Liver (tissue), 9 donors: ENCODE data around the gene PACS1. TPM values are rescaled to one million over a fixed set of nuclear protein-coding genes. Genes with fewer than 3 reads are reported as not detected.

Source experiments
- DNase-seq: peaks from one replicate; pipeline ENCODE4 v3.0.0-alpha.2; 2017; ENCODE audit warnings: low spot score
- H3K27ac ChIP-seq, 2 donors: one replicate each; pipeline ENCODE4 v1.7.0; 2013; ENCODE audit warnings: inconsistent platforms in 2 of 2, low read length in 2 of 2, control low read depth in 1 of 2, low read depth in 1 of 2, mild to moderate bottlenecking in 1 of 2
- H3K27me3 ChIP-seq, 4 donors: one replicate each; pipeline versions ENCODE4 v1.6.1 to v1.7.0; 2013; ENCODE audit warnings: low read length in 3 of 4, inconsistent platforms in 1 of 4, mild to moderate bottlenecking in 1 of 4, moderate library complexity in 1 of 4; ENCODE audit not compliant: control insufficient read depth in 4 of 4, insufficient read depth in 4 of 4
- H3K36me3 ChIP-seq, 4 donors: one replicate each; pipeline versions ENCODE4 v1.6.1 to v1.7.0; 2013; ENCODE audit warnings: low read length in 3 of 4, mild to moderate bottlenecking in 3 of 4, low read depth in 1 of 4, moderate library complexity in 1 of 4; ENCODE audit not compliant: control insufficient read depth in 4 of 4, insufficient read depth in 3 of 4
- H3K4me1 ChIP-seq, 4 donors: one replicate each; pipeline versions ENCODE4 v1.6.1 to v1.7.0; 2013; ENCODE audit warnings: low read length in 3 of 4, mild to moderate bottlenecking in 3 of 4, moderate library complexity in 1 of 4; ENCODE audit not compliant: control insufficient read depth in 4 of 4, insufficient read depth in 4 of 4
- H3K4me3 ChIP-seq, 3 donors: one replicate each; pipeline versions ENCODE4 v1.6.1 to v1.7.0; 2013; ENCODE audit warnings: low read length in 3 of 3, control low read depth in 1 of 3, low read depth in 1 of 3, mild to moderate bottlenecking in 1 of 3
- H3K9ac ChIP-seq, 2 donors: one replicate each; pipeline ENCODE4 v1.7.0; 2013; ENCODE audit warnings: low read length in 2 of 2, mild to moderate bottlenecking in 2 of 2, moderate library complexity in 2 of 2, control low read depth in 1 of 2, low read depth in 1 of 2
- H3K9me3 ChIP-seq, 4 donors: one replicate each; pipeline versions ENCODE4 v1.6.1 to v1.7.0; 2013; ENCODE audit warnings: low read length in 3 of 4; ENCODE audit not compliant: control insufficient read depth in 4 of 4
- CTCF ChIP-seq: fragments of 150-350 bp; IDR thresholded peaks from 2 replicates; pipeline ENCODE4 v1.5.1; 2017; ENCODE audit warnings: improper control_type of control experiment, low read depth, low read length; ENCODE audit not compliant: missing input control
- EGR1 ChIP-seq, 2 donors: IDR thresholded peaks; 2 replicates each; pipeline ENCODE4 v1.6.1; 2016 to 2018; ENCODE audit warnings: antibody characterized with exemption in 2 of 2, low read depth in 2 of 2
- FOXA2 ChIP-seq: IDR thresholded peaks from 2 replicates; pipeline ENCODE4 v1.6.1; 2016; ENCODE audit warnings: antibody characterized with exemption
- GABPA ChIP-seq, 2 donors: IDR thresholded peaks in 1 of 2; conservative IDR thresholded peaks in 1 of 2; 2 replicates each; pipeline ENCODE4 v1.6.1; 2016; ENCODE audit warnings: antibody characterized with exemption in 2 of 2, mild to moderate bottlenecking in 1 of 2, moderate library complexity in 1 of 2
- JUND ChIP-seq, 2 donors: IDR thresholded peaks; 2 replicates each; pipeline ENCODE4 v1.6.1; 2016; ENCODE audit warnings: antibody characterized with exemption in 2 of 2
- RAD21 ChIP-seq, 2 donors: IDR thresholded peaks; 2 replicates each; pipeline ENCODE4 v1.6.1; 2016; ENCODE audit warnings: antibody characterized with exemption in 2 of 2, mild to moderate bottlenecking in 2 of 2
- TAF1 ChIP-seq: conservative IDR thresholded peaks from 2 replicates; pipeline ENCODE4 v1.6.1; 2016; ENCODE audit warnings: antibody characterized with exemption, mild to moderate bottlenecking
- YY1 ChIP-seq: IDR thresholded peaks from 2 replicates; pipeline ENCODE4 v1.6.1; 2016; ENCODE audit warnings: antibody characterized with exemption, mild to moderate bottlenecking
- ZBTB33 ChIP-seq: IDR thresholded peaks from 2 replicates; pipeline ENCODE4 v1.6.1; 2016; ENCODE audit warnings: antibody characterized with exemption
- WGBS: extraction: QIAGEN DNeasy Blood & Tissue Kit; methylation state at CpG from one replicate; pipeline ENCODE4 v1.1.7; 2013; 5-methylcytosine and 5-hydroxymethylcytosine counted together
- polyA plus RNA-seq, 2 donors: library from polyadenylated mRNA; stranded (reverse) in 1 of 2; unstranded in 1 of 2; fragments of 200-250 nt in 1 of 2; fragments of >200 nt in 1 of 2; fragmentation: Nextera tagmentation in 1 of 2; extraction: Ambion mirVana in 1 of 2; gene quantifications; one replicate each; pipeline versions ENCODE4 v1.2.1 to v1.2.3, GENCODE V29; 2013 to 2015
- total RNA-seq, 2 donors: library from RNA; depleted of rRNA; stranded (reverse); fragments of >200 nt; gene quantifications; one replicate each; pipeline ENCODE4 v1.2.3, GENCODE V29; 2014
- TF ChIP-seq, protein P1 (sequence below): IDR thresholded peaks from 2 replicates; pipeline ENCODE4 v1.6.1; 2016; ENCODE audit warnings: antibody characterized with exemption, mild to moderate bottlenecking
- donor health status: healthy.
- donor health status: healthy.
- donor health status: healthy.
- donor health status: healthy.
- donor health status: healthy.

The PACS1 gene
- total and polyA plus RNA-seq, 4 donors: 2.7 to 9.1 (median 7.3) TPM

DNA sequence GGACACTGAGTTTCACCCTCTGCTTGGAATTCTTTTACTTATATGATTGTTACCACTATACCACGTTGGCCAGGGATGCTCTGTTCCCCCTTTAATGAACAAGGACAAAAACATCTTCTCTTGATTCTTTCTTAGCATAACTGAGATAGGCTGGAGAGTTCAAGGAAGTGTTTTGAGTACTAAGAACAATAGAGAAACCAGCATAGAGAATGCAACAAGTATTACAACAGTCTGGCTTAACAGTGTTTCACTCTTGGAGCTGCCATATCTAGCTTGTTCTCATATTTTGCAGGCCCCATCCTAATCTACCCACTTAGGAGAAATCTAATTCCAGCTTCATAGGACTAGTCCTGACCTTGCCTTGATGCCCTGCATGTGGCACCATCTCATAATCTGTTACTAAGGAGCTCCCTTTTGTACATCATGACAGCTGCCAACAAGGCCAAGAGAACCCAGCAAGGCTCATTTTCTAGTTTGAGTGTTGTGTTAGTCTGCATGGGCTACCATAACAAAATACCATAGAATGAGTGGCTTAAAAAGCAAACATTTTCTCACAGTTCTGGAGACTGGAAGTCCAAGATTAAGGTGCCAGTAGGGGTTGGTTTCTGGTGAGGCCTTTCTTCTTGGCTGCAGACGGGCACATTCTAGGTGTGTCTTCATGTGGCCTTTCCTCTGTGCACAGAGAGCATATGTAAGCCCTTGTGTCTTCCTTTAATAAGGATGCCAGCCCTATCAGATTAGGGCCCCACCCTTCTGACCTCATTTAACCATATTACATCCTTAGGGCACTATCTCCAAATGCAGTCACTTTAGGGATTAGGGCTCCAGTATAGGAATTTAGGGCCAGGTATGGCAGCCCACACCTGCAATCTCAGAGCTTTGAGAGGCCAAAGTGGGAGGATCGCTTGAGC is 37.8 kb downstream of the PACS1 start:
- H3K36me3 ChIP-seq: no peaks in the 10 kb centered on the region
- no peak overlapping the region for H3K4me3 ChIP-seq
- H3K9ac ChIP-seq: no peak overlapping the region
- no peak for TF ChIP-seq RAD21 (IDR thresholded peaks at IDR 0.05)
- WGBS: 92% methylated on average over 3 of the region's 3 CpGs
- H3K27ac ChIP-seq: no peak overlapping the region
- H3K9me3 ChIP-seq: no peaks in the 10 kb centered on the region
- H3K27me3 ChIP-seq: no peaks in the 10 kb centered on the region
- H3K4me1 ChIP-seq: peaks cover 0 to 5% (median 2%) of the 10 kb centered on the region in 4 donors
- no peak for DNase-seq

GRCh38 chr11:66109294-66109693 is 39.2 kb downstream of the PACS1 start:
- WGBS: 94% methylated on average over 2 of the region's 2 CpGs
- H3K36me3 ChIP-seq: no peaks in the 10 kb centered on the region
- H3K27me3 ChIP-seq: no peaks in the 10 kb centered on the region
- no peak overlapping the region for H3K4me3 ChIP-seq
- no peaks in the 10 kb centered on the region for H3K9me3 ChIP-seq
- DNase-seq: no peak
- H3K27ac ChIP-seq: no peak overlapping the region
- peaks cover 0 to 5% (median 2%) of the 10 kb centered on the region in 4 donors for H3K4me1 ChIP-seq
- TF ChIP-seq YY1 (no peak), JUND (IDR thresholded peaks at IDR 0.05) (no peak), EGR1 (IDR thresholded peaks at IDR 0.05; ENCODE audit: low read depth in 2 of 2) (no peak), TAF1 (no peak), GABPA (IDR thresholded peaks at IDR 0.05 in 1 of 2, conservative IDR thresholded peaks at IDR 0.05 in 1 of 2) (no peak), ZBTB33 (no peak), FOXA2 (no peak), CTCF (no peak)
- TF ChIP-seq, protein P1, sequence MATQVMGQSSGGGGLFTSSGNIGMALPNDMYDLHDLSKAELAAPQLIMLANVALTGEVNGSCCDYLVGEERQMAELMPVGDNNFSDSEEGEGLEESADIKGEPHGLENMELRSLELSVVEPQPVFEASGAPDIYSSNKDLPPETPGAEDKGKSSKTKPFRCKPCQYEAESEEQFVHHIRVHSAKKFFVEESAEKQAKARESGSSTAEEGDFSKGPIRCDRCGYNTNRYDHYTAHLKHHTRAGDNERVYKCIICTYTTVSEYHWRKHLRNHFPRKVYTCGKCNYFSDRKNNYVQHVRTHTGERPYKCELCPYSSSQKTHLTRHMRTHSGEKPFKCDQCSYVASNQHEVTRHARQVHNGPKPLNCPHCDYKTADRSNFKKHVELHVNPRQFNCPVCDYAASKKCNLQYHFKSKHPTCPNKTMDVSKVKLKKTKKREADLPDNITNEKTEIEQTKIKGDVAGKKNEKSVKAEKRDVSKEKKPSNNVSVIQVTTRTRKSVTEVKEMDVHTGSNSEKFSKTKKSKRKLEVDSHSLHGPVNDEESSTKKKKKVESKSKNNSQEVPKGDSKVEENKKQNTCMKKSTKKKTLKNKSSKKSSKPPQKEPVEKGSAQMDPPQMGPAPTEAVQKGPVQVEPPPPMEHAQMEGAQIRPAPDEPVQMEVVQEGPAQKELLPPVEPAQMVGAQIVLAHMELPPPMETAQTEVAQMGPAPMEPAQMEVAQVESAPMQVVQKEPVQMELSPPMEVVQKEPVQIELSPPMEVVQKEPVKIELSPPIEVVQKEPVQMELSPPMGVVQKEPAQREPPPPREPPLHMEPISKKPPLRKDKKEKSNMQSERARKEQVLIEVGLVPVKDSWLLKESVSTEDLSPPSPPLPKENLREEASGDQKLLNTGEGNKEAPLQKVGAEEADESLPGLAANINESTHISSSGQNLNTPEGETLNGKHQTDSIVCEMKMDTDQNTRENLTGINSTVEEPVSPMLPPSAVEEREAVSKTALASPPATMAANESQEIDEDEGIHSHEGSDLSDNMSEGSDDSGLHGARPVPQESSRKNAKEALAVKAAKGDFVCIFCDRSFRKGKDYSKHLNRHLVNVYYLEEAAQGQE: no peak
- no peak overlapping the region for H3K9ac ChIP-seq
